ENCODE results near the gene CACNA1B.

DNA sequence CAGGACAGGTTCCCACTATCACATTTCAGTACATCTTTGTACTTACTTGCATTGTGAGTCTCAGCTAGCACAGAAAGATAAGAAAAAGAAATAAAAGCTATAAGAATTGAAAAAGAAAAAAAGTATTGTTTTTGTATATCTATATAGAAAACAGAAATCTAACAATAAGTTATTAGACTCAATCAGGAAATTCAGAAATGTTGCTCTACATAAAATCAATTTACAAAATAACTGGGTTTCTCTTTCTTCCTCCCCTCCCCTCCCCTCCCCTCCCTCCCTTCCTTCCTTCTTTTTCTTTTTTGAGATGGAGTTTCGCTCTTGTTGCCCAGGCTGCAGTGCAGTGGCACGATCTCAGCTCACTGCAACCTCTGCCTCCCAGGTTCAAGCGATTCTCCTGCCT, 7.2 kb upstream of the CACNA1B start:
- TF ChIP-seq EP300 (IDR thresholded peaks at IDR 0.05) = no peak
- no peak for TF ChIP-seq POLR2A (IDR thresholded peaks at IDR 0.05)
- TF ChIP-seq, protein P1, sequence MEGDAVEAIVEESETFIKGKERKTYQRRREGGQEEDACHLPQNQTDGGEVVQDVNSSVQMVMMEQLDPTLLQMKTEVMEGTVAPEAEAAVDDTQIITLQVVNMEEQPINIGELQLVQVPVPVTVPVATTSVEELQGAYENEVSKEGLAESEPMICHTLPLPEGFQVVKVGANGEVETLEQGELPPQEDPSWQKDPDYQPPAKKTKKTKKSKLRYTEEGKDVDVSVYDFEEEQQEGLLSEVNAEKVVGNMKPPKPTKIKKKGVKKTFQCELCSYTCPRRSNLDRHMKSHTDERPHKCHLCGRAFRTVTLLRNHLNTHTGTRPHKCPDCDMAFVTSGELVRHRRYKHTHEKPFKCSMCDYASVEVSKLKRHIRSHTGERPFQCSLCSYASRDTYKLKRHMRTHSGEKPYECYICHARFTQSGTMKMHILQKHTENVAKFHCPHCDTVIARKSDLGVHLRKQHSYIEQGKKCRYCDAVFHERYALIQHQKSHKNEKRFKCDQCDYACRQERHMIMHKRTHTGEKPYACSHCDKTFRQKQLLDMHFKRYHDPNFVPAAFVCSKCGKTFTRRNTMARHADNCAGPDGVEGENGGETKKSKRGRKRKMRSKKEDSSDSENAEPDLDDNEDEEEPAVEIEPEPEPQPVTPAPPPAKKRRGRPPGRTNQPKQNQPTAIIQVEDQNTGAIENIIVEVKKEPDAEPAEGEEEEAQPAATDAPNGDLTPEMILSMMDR (IDR thresholded peaks at IDR 0.05) = no peak
- TF ChIP-seq POLR2AphosphoS5 (IDR thresholded peaks at IDR 0.05) = no peak

Measured in gastroesophageal sphincter (tissue), 3 donors.